ENCODE results near the gene SP2. TPM values are rescaled to one million over a fixed set of nuclear protein-coding genes. Genes with fewer than 3 reads are reported as not detected.
A peak's percentile ranks its signal among the peaks of the same experiment; 100 is the strongest.

Gene SP2
- total and polyA plus RNA-seq, 2 of the 13 experiments (the other 11 are each of a cell fraction or from before 2014, with no cell fraction given), result 1.4 to 4.8 TPM

DNA sequence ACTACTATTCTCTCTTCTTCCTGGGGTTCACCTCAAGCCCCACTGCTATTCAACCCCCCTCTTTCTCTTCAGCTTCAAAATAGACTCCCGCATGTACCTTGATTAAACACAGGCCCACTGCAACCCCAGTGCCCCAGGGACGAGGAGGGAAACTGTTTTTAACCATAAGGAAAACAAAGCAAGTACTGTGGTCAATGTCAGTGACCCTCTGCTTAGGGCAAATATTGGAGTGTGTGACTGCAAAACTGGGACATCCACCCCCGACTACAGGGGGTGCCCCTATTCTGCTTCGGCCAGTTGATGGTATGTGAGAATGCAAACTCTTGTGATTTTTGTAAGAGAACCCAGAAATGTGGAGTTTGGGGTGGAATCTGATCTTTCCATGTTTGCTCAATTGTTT is 35.8 kb downstream of the SP2 start (continued):
- TF ChIP-seq, protein P1, sequence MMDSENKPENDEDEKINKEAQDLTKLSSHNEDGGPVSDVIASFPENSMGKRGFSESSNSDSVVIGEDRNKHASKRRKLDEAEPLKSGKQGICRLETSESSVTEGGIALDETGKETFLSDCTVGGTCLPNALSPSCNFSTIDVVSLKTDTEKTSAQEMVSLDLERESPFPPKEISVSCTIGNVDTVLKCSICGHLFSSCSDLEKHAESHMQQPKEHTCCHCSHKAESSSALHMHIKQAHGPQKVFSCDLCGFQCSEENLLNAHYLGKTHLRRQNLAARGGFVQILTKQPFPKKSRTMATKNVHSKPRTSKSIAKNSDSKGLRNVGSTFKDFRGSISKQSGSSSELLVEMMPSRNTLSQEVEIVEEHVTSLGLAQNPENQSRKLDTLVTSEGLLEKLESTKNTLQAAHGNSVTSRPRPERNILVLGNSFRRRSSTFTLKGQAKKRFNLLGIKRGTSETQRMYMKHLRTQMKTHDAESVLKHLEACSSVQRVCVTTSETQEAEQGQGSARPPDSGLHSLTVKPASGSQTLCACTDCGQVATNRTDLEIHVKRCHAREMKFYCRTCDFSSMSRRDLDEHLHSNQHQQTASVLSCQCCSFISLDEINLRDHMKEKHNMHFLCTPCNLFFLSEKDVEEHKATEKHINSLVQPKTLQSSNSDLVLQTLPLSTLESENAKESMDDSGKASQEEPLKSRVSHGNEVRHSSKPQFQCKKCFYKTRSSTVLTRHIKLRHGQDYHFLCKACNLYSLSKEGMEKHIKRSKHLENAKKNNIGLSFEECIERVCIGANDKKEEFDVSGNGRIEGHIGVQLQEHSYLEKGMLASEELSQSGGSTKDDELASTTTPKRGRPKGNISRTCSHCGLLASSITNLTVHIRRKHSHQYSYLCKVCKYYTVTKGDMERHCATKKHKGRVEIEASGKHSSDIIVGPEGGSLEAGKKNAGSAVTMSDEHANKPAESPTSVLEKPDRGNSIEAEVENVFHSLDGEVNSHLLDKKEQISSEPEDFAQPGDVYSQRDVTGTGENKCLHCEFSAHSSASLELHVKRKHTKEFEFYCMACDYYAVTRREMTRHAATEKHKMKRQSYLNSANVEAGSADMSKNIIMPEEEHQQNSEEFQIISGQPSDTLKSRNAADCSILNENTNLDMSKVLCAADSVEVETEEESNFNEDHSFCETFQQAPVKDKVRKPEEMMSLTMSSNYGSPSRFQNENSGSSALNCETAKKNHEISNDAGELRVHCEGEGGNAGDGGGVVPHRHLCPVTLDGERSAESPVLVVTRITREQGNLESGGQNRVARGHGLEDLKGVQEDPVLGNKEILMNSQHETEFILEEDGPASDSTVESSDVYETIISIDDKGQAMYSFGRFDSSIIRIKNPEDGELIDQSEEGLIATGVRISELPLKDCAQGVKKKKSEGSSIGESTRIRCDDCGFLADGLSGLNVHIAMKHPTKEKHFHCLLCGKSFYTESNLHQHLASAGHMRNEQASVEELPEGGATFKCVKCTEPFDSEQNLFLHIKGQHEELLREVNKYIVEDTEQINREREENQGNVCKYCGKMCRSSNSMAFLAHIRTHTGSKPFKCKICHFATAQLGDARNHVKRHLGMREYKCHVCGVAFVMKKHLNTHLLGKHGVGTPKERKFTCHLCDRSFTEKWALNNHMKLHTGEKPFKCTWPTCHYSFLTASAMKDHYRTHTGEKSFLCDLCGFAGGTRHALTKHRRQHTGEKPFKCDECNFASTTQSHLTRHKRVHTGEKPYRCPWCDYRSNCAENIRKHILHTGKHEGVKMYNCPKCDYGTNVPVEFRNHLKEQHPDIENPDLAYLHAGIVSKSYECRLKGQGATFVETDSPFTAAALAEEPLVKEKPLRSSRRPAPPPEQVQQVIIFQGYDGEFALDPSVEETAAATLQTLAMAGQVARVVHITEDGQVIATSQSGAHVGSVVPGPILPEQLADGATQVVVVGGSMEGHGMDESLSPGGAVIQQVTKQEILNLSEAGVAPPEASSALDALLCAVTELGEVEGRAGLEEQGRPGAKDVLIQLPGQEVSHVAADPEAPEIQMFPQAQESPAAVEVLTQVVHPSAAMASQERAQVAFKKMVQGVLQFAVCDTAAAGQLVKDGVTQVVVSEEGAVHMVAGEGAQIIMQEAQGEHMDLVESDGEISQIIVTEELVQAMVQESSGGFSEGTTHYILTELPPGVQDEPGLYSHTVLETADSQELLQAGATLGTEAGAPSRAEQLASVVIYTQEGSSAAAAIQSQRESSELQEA (CRISPR knock-in tag; IDR thresholded peaks at IDR 0.05; ENCODE audit: not compliant biosample characterization), result peak; percentile 32
- TF ChIP-seq, protein P2, sequence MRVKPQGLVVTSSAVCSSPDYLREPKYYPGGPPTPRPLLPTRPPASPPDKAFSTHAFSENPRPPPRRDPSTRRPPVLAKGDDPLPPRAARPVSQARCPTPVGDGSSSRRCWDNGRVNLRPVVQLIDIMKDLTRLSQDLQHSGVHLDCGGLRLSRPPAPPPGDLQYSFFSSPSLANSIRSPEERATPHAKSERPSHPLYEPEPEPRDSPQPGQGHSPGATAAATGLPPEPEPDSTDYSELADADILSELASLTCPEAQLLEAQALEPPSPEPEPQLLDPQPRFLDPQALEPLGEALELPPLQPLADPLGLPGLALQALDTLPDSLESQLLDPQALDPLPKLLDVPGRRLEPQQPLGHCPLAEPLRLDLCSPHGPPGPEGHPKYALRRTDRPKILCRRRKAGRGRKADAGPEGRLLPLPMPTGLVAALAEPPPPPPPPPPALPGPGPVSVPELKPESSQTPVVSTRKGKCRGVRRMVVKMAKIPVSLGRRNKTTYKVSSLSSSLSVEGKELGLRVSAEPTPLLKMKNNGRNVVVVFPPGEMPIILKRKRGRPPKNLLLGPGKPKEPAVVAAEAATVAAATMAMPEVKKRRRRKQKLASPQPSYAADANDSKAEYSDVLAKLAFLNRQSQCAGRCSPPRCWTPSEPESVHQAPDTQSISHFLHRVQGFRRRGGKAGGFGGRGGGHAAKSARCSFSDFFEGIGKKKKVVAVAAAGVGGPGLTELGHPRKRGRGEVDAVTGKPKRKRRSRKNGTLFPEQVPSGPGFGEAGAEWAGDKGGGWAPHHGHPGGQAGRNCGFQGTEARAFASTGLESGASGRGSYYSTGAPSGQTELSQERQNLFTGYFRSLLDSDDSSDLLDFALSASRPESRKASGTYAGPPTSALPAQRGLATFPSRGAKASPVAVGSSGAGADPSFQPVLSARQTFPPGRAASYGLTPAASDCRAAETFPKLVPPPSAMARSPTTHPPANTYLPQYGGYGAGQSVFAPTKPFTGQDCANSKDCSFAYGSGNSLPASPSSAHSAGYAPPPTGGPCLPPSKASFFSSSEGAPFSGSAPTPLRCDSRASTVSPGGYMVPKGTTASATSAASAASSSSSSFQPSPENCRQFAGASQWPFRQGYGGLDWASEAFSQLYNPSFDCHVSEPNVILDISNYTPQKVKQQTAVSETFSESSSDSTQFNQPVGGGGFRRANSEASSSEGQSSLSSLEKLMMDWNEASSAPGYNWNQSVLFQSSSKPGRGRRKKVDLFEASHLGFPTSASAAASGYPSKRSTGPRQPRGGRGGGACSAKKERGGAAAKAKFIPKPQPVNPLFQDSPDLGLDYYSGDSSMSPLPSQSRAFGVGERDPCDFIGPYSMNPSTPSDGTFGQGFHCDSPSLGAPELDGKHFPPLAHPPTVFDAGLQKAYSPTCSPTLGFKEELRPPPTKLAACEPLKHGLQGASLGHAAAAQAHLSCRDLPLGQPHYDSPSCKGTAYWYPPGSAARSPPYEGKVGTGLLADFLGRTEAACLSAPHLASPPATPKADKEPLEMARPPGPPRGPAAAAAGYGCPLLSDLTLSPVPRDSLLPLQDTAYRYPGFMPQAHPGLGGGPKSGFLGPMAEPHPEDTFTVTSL (CRISPR knock-in tag; IDR thresholded peaks at IDR 0.05; ENCODE audit: borderline replicate concordance), result peak; percentile 59; the same call in 1 of the 2 replicates
- peak; percentile 55 for TF ChIP-seq NR2F6 (IDR thresholded peaks at IDR 0.05)
- TF ChIP-seq NR2F6 (CRISPR knock-in tag; IDR thresholded peaks at IDR 0.05), result peak; percentile 64; the same call in 1 of the 2 replicates
- TF ChIP-seq ATF7-NPFF (CRISPR knock-in tag; IDR thresholded peaks at IDR 0.05; ENCODE audit: low read depth), result 0 out of 2 replicates have a peak, but pooled peaks have one; percentile 58
- TF ChIP-seq, protein P3, sequence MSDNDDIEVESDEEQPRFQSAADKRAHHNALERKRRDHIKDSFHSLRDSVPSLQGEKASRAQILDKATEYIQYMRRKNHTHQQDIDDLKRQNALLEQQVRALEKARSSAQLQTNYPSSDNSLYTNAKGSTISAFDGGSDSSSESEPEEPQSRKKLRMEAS (IDR thresholded peaks at IDR 0.05), result peak; percentile 50; the same call in 1 of the 2 replicates
- TF ChIP-seq, protein P4, sequence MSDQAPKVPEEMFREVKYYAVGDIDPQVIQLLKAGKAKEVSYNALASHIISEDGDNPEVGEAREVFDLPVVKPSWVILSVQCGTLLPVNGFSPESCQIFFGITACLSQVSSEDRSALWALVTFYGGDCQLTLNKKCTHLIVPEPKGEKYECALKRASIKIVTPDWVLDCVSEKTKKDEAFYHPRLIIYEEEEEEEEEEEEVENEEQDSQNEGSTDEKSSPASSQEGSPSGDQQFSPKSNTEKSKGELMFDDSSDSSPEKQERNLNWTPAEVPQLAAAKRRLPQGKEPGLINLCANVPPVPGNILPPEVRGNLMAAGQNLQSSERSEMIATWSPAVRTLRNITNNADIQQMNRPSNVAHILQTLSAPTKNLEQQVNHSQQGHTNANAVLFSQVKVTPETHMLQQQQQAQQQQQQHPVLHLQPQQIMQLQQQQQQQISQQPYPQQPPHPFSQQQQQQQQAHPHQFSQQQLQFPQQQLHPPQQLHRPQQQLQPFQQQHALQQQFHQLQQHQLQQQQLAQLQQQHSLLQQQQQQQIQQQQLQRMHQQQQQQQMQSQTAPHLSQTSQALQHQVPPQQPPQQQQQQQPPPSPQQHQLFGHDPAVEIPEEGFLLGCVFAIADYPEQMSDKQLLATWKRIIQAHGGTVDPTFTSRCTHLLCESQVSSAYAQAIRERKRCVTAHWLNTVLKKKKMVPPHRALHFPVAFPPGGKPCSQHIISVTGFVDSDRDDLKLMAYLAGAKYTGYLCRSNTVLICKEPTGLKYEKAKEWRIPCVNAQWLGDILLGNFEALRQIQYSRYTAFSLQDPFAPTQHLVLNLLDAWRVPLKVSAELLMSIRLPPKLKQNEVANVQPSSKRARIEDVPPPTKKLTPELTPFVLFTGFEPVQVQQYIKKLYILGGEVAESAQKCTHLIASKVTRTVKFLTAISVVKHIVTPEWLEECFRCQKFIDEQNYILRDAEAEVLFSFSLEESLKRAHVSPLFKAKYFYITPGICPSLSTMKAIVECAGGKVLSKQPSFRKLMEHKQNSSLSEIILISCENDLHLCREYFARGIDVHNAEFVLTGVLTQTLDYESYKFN (CRISPR knock-in tag; conservative IDR thresholded peaks at IDR 0.05), result peak; percentile 63
- peak; percentile 47; the same call in 1 of the 2 replicates for TF ChIP-seq ZBTB7B (CRISPR knock-in tag; IDR thresholded peaks at IDR 0.05)
- no peak for TF ChIP-seq ZNF331 (CRISPR knock-in tag; IDR thresholded peaks at IDR 0.05)

Data from HepG2 (cell line).